Brain microvascular endothelial cell (primary cell): ENCODE data around the gene HTR6.

ENCODE experiments used
- DNase-seq: peaks from one replicate; pipeline ENCODE4 v3.0.0-alpha.2; 2020
- H3K27ac ChIP-seq: fragments of 250-450 bp; sonication (Bioruptor Pico); 2 replicates; pipeline ENCODE4 v1.5.1; 2020; ENCODE audit warnings: mild to moderate bottlenecking, moderate library complexity
- H3K27me3 ChIP-seq: fragments of 250-450 bp; sonication (Bioruptor Pico); replicated peaks from 2 replicates; pipeline ENCODE4 v1.5.1; 2020; ENCODE audit warnings: mild to moderate bottlenecking
- H3K36me3 ChIP-seq: fragments of 250-450 bp; sonication (Bioruptor Pico); replicated peaks from 2 replicates; pipeline ENCODE4 v1.5.1; 2020; ENCODE audit warnings: mild to moderate bottlenecking
- H3K4me3 ChIP-seq: 2 replicates; pipeline ENCODE4 v1.5.1; 2011; ENCODE audit warnings: low read depth, mild to moderate bottlenecking, control low read depth, low read length, moderate library complexity
- CTCF ChIP-seq: IDR thresholded peaks from 2 replicates; pipeline ENCODE4 v1.5.1; 2011; ENCODE audit warnings: low read depth, mild to moderate bottlenecking, moderate library complexity, low read length, control low read depth, inconsistent platforms; ENCODE audit errors: missing control alignments
- in situ Hi-C: cut with HindIII; loops from 2 replicates; pipeline ENCODE4 v1.10.0; 2017; ENCODE audit warnings: low sequenced_read_pairs, low pct_ligation_motif_present

HTR6 gene

GRCh38 chr1:19690342-19690741 is 25.7 kb downstream of the HTR6 start:
- DNase-seq, result no peak
- in situ Hi-C loops, result no loop called here
- H3K36me3 ChIP-seq, result no peaks in the 10 kb centered on the region
- no peaks in the 10 kb centered on the region for H3K27me3 ChIP-seq
- no peak overlapping the region for H3K4me3 ChIP-seq
- no peak overlapping the region for H3K27ac ChIP-seq
- no peak for TF ChIP-seq CTCF

DNA sequence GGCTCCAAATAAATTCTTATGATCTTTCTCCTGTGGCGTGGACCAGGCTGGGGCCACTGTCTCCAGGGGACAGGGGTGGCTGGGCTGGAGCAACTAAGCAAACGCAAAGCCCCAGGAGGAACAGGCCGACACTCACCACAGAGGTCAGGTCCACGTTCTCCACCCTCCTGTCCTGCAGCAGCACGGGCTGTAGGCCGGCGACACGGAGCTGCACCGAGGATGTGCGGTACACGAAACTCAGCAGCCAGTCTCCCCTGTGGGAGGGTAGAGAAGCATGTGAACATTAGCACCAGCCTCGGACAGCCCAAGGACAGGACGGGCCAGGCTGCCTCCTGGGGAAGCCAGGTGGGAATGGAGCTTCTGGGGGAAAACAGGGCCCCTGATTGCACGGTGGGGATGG is 29.6 kb downstream of the HTR6 start:
- Histone ChIP-seq H3K27me3 (no peaks in the 10 kb centered on the region), H3K27ac (no peak overlapping the region), H3K4me3 (no peak overlapping the region), H3K36me3 (no peaks in the 10 kb centered on the region)
- in situ Hi-C loops, result no loop called here
- TF ChIP-seq CTCF, result no peak
- no peak for DNase-seq

- Histone ChIP-seq H3K27me3 (no peaks in the 10 kb centered on the region), H3K4me3 (no peak overlapping the region), H3K27ac (no peak overlapping the region), H3K36me3 (no peaks in the 10 kb centered on the region)
- TF ChIP-seq CTCF, result no peak
- in situ Hi-C loops, result no loop called here
- DNase-seq, result no peak
Measured at GRCh38 chr1:19695772-19696171, 31.1 kb downstream of the HTR6 start.

- in situ Hi-C loops, result no loop called here
- TF ChIP-seq CTCF, result no peak
- H3K27ac ChIP-seq, result no peak overlapping the region
- DNase-seq, result no peak
- H3K4me3 ChIP-seq, result no peak overlapping the region
- H3K27me3 ChIP-seq, result no peaks in the 10 kb centered on the region
- no peaks in the 10 kb centered on the region for H3K36me3 ChIP-seq
Measured at GRCh38 chr1:19696820-19697219, 32.1 kb downstream of the HTR6 start.

DNA sequence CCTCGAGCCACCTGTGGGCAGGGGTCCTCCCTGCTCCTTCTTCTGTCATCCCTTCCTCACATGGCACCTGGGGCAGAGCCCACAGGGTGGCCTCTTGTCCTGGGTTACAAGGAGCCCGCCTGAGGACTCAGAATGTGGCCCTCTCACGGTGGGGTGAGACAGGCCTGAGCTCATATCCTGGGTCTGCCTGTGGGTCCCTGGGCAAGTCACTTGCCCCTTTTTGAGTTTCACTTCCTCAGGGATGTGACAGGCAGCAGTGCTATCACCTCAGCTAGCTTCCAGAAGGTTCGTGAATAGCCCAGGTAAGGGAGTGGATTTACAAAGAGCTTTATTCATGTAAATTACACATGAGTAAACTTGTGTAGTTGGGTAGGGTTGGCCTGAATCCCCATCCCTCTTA is 33.5 kb downstream of the HTR6 start:
- in situ Hi-C loops, result no loop called here
- Histone ChIP-seq H3K36me3 (no peaks in the 10 kb centered on the region), H3K4me3 (no peak overlapping the region), H3K27me3 (no peaks in the 10 kb centered on the region), H3K27ac (no peak overlapping the region)
- no peak for DNase-seq
- no peak for TF ChIP-seq CTCF

- Histone ChIP-seq H3K27me3 (no peaks in the 10 kb centered on the region), H3K36me3 (no peaks in the 10 kb centered on the region), H3K27ac (no peak overlapping the region), H3K4me3 (no peak overlapping the region)
- in situ Hi-C loops, result no loop called here
- no peak for DNase-seq
- TF ChIP-seq CTCF, result no peak
Measured at GRCh38 chr1:19700079-19700777, 35.6 kb downstream of the HTR6 start.
